Omental fat pad (tissue), 4 donors: Measurements from ENCODE around the gene MUC2. TPM values are rescaled to one million over a fixed set of nuclear protein-coding genes. Genes with fewer than 3 reads are reported as not detected.

Experiments used
- ATAC-seq: fragments of 150-250 bp; one replicate; pipeline ENCODE4 v1.9.1; 2016; ENCODE audit warnings: mild to moderate bottlenecking, moderate library complexity; ENCODE audit not compliant: low FRiP score
- DNase-seq: peaks from one replicate; pipeline ENCODE4 v3.0.0-alpha.2; 2019; ENCODE audit warnings: low spot score
- CTCF ChIP-seq, 3 donors: fragments of 450-650 bp; IDR thresholded peaks; one replicate each; pipeline ENCODE4 v1.5.1; 2016 to 2017; ENCODE audit warnings: antibody characterized with exemption in 3 of 3, mild to moderate bottlenecking in 3 of 3, moderate library complexity in 2 of 3
- total RNA-seq, 4 donors: library from RNA; depleted of rRNA; stranded (reverse); fragments of >200 nt; gene quantifications; one replicate each; pipeline ENCODE4 v1.1.0, GENCODE V29; 2016

Gene MUC2
- total RNA-seq, 4 donors from 2014 or later = not detected

GRCh38 chr11:1073261-1073724 lies 1.4 kb upstream of the MUC2 start:
- peak; percentile 29 for ATAC-seq
- no peak for DNase-seq
- TF ChIP-seq CTCF (IDR thresholded peaks at IDR 0.05) = no peak

- DNase-seq (no peak), ATAC-seq (no peak)
- no peak for TF ChIP-seq CTCF (IDR thresholded peaks at IDR 0.05)
Measured at GRCh38 chr11:1073851-1074243, 827 bp upstream of the MUC2 start.

GRCh38 chr11:1075341-1075911 lies 752 bp downstream of the MUC2 start:
- TF ChIP-seq CTCF (IDR thresholded peaks at IDR 0.05) = no peak
- DNase-seq (no peak), ATAC-seq (no peak)

GRCh38 chr11:1076061-1076665 lies 1.5 kb downstream of the MUC2 start:
- ATAC-seq (no peak), DNase-seq (no peak)
- TF ChIP-seq CTCF (IDR thresholded peaks at IDR 0.05) = no peak

GRCh38 chr11:1077033-1077416 lies 2.4 kb downstream of the MUC2 start:
- TF ChIP-seq CTCF (IDR thresholded peaks at IDR 0.05) = no peak
- ATAC-seq = no peak
- DNase-seq = no peak

GRCh38 chr11:1077417-1078119 lies 2.9 kb downstream of the MUC2 start:
- DNase-seq (no peak), ATAC-seq (no peak)
- TF ChIP-seq CTCF (IDR thresholded peaks at IDR 0.05) = no peak
